Fibroblast of lung (primary cell): ENCODE results near the gene REEP5. TPM values are rescaled to one million over a fixed set of nuclear protein-coding genes. Genes with fewer than 3 reads are reported as not detected.

ENCODE experiments used
- DNase-seq, 2 donors: peaks; one replicate each; pipeline versions ENCODE4 v3.0.0 to v3.0.0-alpha.2; 2010; ENCODE audit warnings: low read depth in 2 of 2
- H2AFZ ChIP-seq: 2 replicates; pipeline ENCODE4 v1.5.1; 2012; ENCODE audit warnings: low read length, control low read depth, inconsistent platforms
- H3K27ac ChIP-seq: 2 replicates; pipeline ENCODE4 v1.5.1; 2011; ENCODE audit warnings: low read length, control low read depth; ENCODE audit not compliant: insufficient read depth
- H3K27me3 ChIP-seq: 2 replicates; pipeline ENCODE4 v1.5.1; 2011; ENCODE audit warnings: mild to moderate bottlenecking, low read length; ENCODE audit not compliant: control insufficient read depth, insufficient read depth
- H3K36me3 ChIP-seq: 2 replicates; pipeline ENCODE4 v1.5.1; 2011; ENCODE audit warnings: low read length; ENCODE audit not compliant: control insufficient read depth, insufficient read depth
- H3K4me1 ChIP-seq: 2 replicates; pipeline ENCODE4 v1.5.1; 2011; ENCODE audit warnings: low read length; ENCODE audit not compliant: control insufficient read depth, insufficient read depth; ENCODE audit errors: extremely low read depth
- H3K4me2 ChIP-seq: 2 replicates; pipeline ENCODE4 v1.5.1; 2011; ENCODE audit warnings: low read length, control low read depth; ENCODE audit not compliant: insufficient read depth; ENCODE audit errors: extremely low read depth
- H3K4me3 ChIP-seq, 4 experiments: fragments of 200-600 bp in 1 of 4; sonication (generic) in 1 of 4; replicated peaks in 1 of 4; 2 replicates each; pipeline ENCODE4 v1.5.1; 2011 to 2016; ENCODE audit warnings: low read length in 4 of 4, low read depth in 3 of 4, mild to moderate bottlenecking in 3 of 4, control low read depth in 2 of 4, inconsistent platforms in 1 of 4, mixed read lengths in 1 of 4; ENCODE audit not compliant: insufficient read depth in 1 of 4; ENCODE audit errors: control extremely low read depth in 1 of 4
- H3K79me2 ChIP-seq: 2 replicates; pipeline ENCODE4 v1.5.1; 2012; ENCODE audit warnings: mild to moderate bottlenecking, low read length, inconsistent platforms; ENCODE audit not compliant: control insufficient read depth, insufficient read depth
- H3K9ac ChIP-seq: 2 replicates; pipeline ENCODE4 v1.5.1; 2011; ENCODE audit warnings: mild to moderate bottlenecking, low read length, control low read depth; ENCODE audit not compliant: insufficient read depth
- H3K9me3 ChIP-seq: 2 replicates; pipeline ENCODE4 v1.5.1; 2012; ENCODE audit warnings: low read depth, low read length; ENCODE audit not compliant: control insufficient read depth, insufficient read depth
- H4K20me1 ChIP-seq: 2 replicates; pipeline ENCODE4 v1.5.1; 2011; ENCODE audit warnings: low read length; ENCODE audit not compliant: control insufficient read depth, insufficient read depth; ENCODE audit errors: extremely low read depth
- CTCF ChIP-seq, 2 donors: IDR thresholded peaks in 1 of 2; conservative IDR thresholded peaks in 1 of 2; 1 replicate in 1 of 2; 2 replicates in 1 of 2; pipeline ENCODE4 v1.5.1; 2011 to 2012; ENCODE audit warnings: low read length in 2 of 2, control low read depth in 1 of 2, inconsistent platforms in 1 of 2, low read depth in 1 of 2, mild to moderate bottlenecking in 1 of 2
- EZH2 ChIP-seq: IDR thresholded peaks from 2 replicates; pipeline ENCODE4 v1.5.1; 2012; ENCODE audit warnings: low read length, control low read depth, mild to moderate bottlenecking; ENCODE audit errors: missing control alignments
- polyA plus RNA-seq, 2 donors: library from polyadenylated mRNA; depleted of rRNA in 1 of 2; stranded (reverse) in 1 of 2; unstranded in 1 of 2; fragments of >200 nt; gene quantifications; 2 replicates each; pipeline ENCODE4 v1.2.1, GENCODE V29; 2011 to 2012; ENCODE audit warnings: missing spikeins in 1 of 2
- total RNA-seq: library from RNA; depleted of rRNA; stranded (reverse); fragments of >200 nt; gene quantifications from 2 replicates; pipeline ENCODE4 v1.2.1, GENCODE V29; 2014

Gene REEP5
- total and polyA plus RNA-seq, 2 donors (not counting 1 experiment from before 2014, with no cell fraction given): 56.8 to 111 TPM

GRCh38 chr5:112863549-112863948 lies 58.5 kb downstream of the REEP5 start:
- peaks cover 34% of the 10 kb centered on the region for H3K79me2 ChIP-seq
- no peaks in the 10 kb centered on the region for H4K20me1 ChIP-seq
- H3K4me3 ChIP-seq: peak overlapping the region in 1 of 4 experiments; percentile 30
- DNase-seq: peak in 1 of 2 donors; percentile 32
- peak overlapping the region; percentile 38 for H3K4me2 ChIP-seq
- H3K36me3 ChIP-seq: peaks cover 6% of the 10 kb centered on the region
- H3K9me3 ChIP-seq: no peaks in the 10 kb centered on the region
- H3K27me3 ChIP-seq: no peaks in the 10 kb centered on the region
- H3K9ac ChIP-seq: no peak overlapping the region
- peaks cover 2% of the 10 kb centered on the region for H3K4me1 ChIP-seq
- TF ChIP-seq EZH2 (no peak), CTCF (conservative IDR thresholded peaks at IDR 0.05 in 1 of 2, IDR thresholded peaks at IDR 0.05 in 1 of 2; ENCODE audit: low read depth in 1 of 2, low read length in 2 of 2) (no peak)
- no peak overlapping the region for H2AFZ ChIP-seq
- no peak overlapping the region for H3K27ac ChIP-seq

GRCh38 chr5:112862085-112862484 lies 59.9 kb downstream of the REEP5 start:
- Histone ChIP-seq H4K20me1 (no peaks in the 10 kb centered on the region), H2AFZ (no peak overlapping the region), H3K4me3 (peak overlapping the region; percentile 81 to 98 (median 88)), H3K79me2 (peaks cover 34% of the 10 kb centered on the region), H3K36me3 (peaks cover 5% of the 10 kb centered on the region), H3K4me1 (peaks cover 2% of the 10 kb centered on the region), H3K4me2 (peak overlapping the region; percentile 87), H3K27ac (peak overlapping the region; percentile 84), H3K27me3 (no peaks in the 10 kb centered on the region), H3K9me3 (no peaks in the 10 kb centered on the region), H3K9ac (peak overlapping the region; percentile 93)
- peak in 1 of 2 donors; percentile 20 for DNase-seq
- TF ChIP-seq EZH2: no peak
- TF ChIP-seq CTCF (conservative IDR thresholded peaks at IDR 0.05 in 1 of 2, IDR thresholded peaks at IDR 0.05 in 1 of 2; ENCODE audit: low read depth in 1 of 2, low read length in 2 of 2): no peak

GRCh38 chr5:112861638-112861985 lies 60.4 kb downstream of the REEP5 start:
- Histone ChIP-seq H3K36me3 (peaks cover 2% of the 10 kb centered on the region), H3K4me3 (peak overlapping the region; percentile 81 to 98 (median 88)), H3K27ac (peak overlapping the region; percentile 84), H4K20me1 (no peaks in the 10 kb centered on the region), H3K4me1 (peaks cover 2% of the 10 kb centered on the region), H3K27me3 (no peaks in the 10 kb centered on the region), H3K79me2 (peaks cover 32% of the 10 kb centered on the region), H3K9ac (peak overlapping the region; percentile 93), H3K4me2 (peak overlapping the region; percentile 87), H3K9me3 (no peaks in the 10 kb centered on the region), H2AFZ (peak overlapping the region; percentile 77)
- TF ChIP-seq EZH2: no peak
- TF ChIP-seq CTCF (conservative IDR thresholded peaks at IDR 0.05 in 1 of 2, IDR thresholded peaks at IDR 0.05 in 1 of 2; ENCODE audit: low read depth in 1 of 2, low read length in 2 of 2): no peak
- DNase-seq: no peak
